ENCODE results near the gene LIMK2.

LIMK2 gene

GRCh38 chr22:31178859-31179258, 33.2 kb upstream of the LIMK2 start:
- CTCF ChIA-PET = interaction anchor here (0.9 kb wide), 1 partner anchor 12 kb away, joined by 3 read pairs; no protein-coding TSS in a partner anchor
- no peak overlapping the region for H3K27ac ChIP-seq (ENCODE audit: insufficient read depth in 1 of 2, low read depth in 1 of 2, low read length in 2 of 2, poor library complexity in 1 of 2, severe bottlenecking in 2 of 2)
- H3K4me3 ChIP-seq (ENCODE audit: control insufficient read depth in 1 of 7, extremely low read depth in 1 of 7, insufficient read depth in 4 of 7, low read depth in 2 of 7, low read length in 6 of 7) = no peak overlapping the region
- POLR2A ChIA-PET = interaction anchor here (0.7 kb wide), 1 partner anchor 400 kb away, joined by 3 read pairs; no protein-coding TSS in a partner anchor
- DNase-seq = no peak
- H3K27me3 ChIP-seq (replicated peaks in 2 of 5; ENCODE audit: control insufficient read depth in 4 of 5, insufficient read depth in 5 of 5, low read length in 4 of 5) = no peaks in the 10 kb centered on the region
- H3K36me3 ChIP-seq (ENCODE audit: control insufficient read depth in 4 of 4, insufficient read depth in 4 of 4, low read length in 3 of 4) = peaks cover 3 to 25% (median 14%) of the 10 kb centered on the region in 4 experiments
- WGBS (ENCODE audit: insufficient coverage) = 100% methylated on average over 2 of the region's 2 CpGs
- no peaks in the 10 kb centered on the region for H3K4me1 ChIP-seq (ENCODE audit: control extremely low read depth in 1 of 4, control insufficient read depth in 4 of 4, insufficient read depth in 4 of 4, low read length in 3 of 4)
- no peaks in the 10 kb centered on the region for H3K9me3 ChIP-seq (ENCODE audit: control extremely low read depth in 1 of 5, control insufficient read depth in 4 of 5, insufficient read depth in 2 of 5, low read depth in 1 of 5, low read length in 4 of 5)

- ChIA-PET POLR2A (interaction anchor here (0.7 kb wide), 1 partner anchor 400 kb away, joined by 3 read pairs; no protein-coding TSS in a partner anchor), CTCF (interaction anchor here (0.9 kb wide), 1 partner anchor 12 kb away, joined by 3 read pairs; no protein-coding TSS in a partner anchor)
These were observed 32.8 kb upstream of the LIMK2 start for GRCh38 chr22:31179345-31179744.

GRCh38 chr22:31184015-31184414, 28.1 kb upstream of the LIMK2 start:
- POLR2A ChIA-PET = no interaction called here
- Histone ChIP-seq H3K27ac (ENCODE audit: insufficient read depth in 1 of 2, low read depth in 1 of 2, low read length in 2 of 2, poor library complexity in 1 of 2, severe bottlenecking in 2 of 2) (no peak overlapping the region), H3K27me3 (replicated peaks in 2 of 5; ENCODE audit: control insufficient read depth in 4 of 5, insufficient read depth in 5 of 5, low read length in 4 of 5) (no peaks in the 10 kb centered on the region), H3K4me1 (ENCODE audit: control extremely low read depth in 1 of 4, control insufficient read depth in 4 of 4, insufficient read depth in 4 of 4, low read length in 3 of 4) (no peaks in the 10 kb centered on the region), H3K9me3 (ENCODE audit: control extremely low read depth in 1 of 5, control insufficient read depth in 4 of 5, insufficient read depth in 2 of 5, low read depth in 1 of 5, low read length in 4 of 5) (no peaks in the 10 kb centered on the region), H3K4me3 (ENCODE audit: control insufficient read depth in 1 of 7, extremely low read depth in 1 of 7, insufficient read depth in 4 of 7, low read depth in 2 of 7, low read length in 6 of 7) (no peak overlapping the region), H3K36me3 (ENCODE audit: control insufficient read depth in 4 of 4, insufficient read depth in 4 of 4, low read length in 3 of 4) (peaks cover 5 to 23% (median 13%) of the 10 kb centered on the region in 4 experiments)
- CTCF ChIA-PET = no interaction called here
- no peak for DNase-seq
- 98% methylated on average over 16 of the region's 30 CpGs for WGBS (ENCODE audit: insufficient coverage)

More at GRCh38 chr22:31179345-31179744, 32.8 kb upstream of the LIMK2 start:
- H3K36me3 ChIP-seq (ENCODE audit: control insufficient read depth in 4 of 4, insufficient read depth in 4 of 4, low read length in 3 of 4) = peaks cover 2 to 25% (median 14%) of the 10 kb centered on the region in 4 experiments
- whole genome bisulfite sequencing (ENCODE audit: insufficient coverage) = 100% methylated on average over 1 of the region's 1 CpG
- H3K27ac ChIP-seq (ENCODE audit: insufficient read depth in 1 of 2, low read depth in 1 of 2, low read length in 2 of 2, poor library complexity in 1 of 2, severe bottlenecking in 2 of 2) = no peak overlapping the region
- no peaks in the 10 kb centered on the region for H3K9me3 ChIP-seq (ENCODE audit: control extremely low read depth in 1 of 5, control insufficient read depth in 4 of 5, insufficient read depth in 2 of 5, low read depth in 1 of 5, low read length in 4 of 5)
- no peak overlapping the region for H3K4me3 ChIP-seq (ENCODE audit: control insufficient read depth in 1 of 7, extremely low read depth in 1 of 7, insufficient read depth in 4 of 7, low read depth in 2 of 7, low read length in 6 of 7)
- no peaks in the 10 kb centered on the region for H3K27me3 ChIP-seq (replicated peaks in 2 of 5; ENCODE audit: control insufficient read depth in 4 of 5, insufficient read depth in 5 of 5, low read length in 4 of 5)
- no peaks in the 10 kb centered on the region for H3K4me1 ChIP-seq (ENCODE audit: control extremely low read depth in 1 of 4, control insufficient read depth in 4 of 4, insufficient read depth in 4 of 4, low read length in 3 of 4)
- no peak for DNase-seq

DNA sequence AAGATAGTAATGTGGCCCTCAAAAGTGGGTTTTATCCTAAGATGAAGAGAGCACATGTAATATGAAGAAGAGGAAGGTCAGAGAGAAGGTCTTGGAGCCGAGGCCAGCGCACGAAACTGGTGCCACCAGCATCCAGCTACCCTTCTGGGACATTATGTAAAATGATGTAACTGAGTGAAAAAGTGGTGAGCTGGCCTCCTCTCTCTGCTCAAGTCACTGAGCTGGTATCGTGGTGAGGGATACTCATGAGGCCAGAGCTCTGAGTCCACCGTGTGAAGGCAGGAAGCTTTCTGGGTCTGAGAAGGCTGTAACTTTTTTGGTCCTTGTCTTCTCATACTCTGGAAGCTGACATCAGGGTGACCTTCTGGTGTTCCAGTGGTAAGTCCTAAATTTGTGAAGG, 27.0 kb upstream of the LIMK2 start:
- H3K36me3 ChIP-seq (ENCODE audit: control insufficient read depth in 4 of 4, insufficient read depth in 4 of 4, low read length in 3 of 4) = peaks cover 5 to 22% (median 10%) of the 10 kb centered on the region in 4 experiments
- ChIA-PET CTCF (interaction anchor here (1.1 kb wide), 1 partner anchor 35 kb away, joined by 3 read pairs; no protein-coding TSS in a partner anchor), POLR2A (no interaction called here)
- H3K27ac ChIP-seq (ENCODE audit: insufficient read depth in 1 of 2, low read depth in 1 of 2, low read length in 2 of 2, poor library complexity in 1 of 2, severe bottlenecking in 2 of 2) = no peak overlapping the region
- DNase-seq = no peak
- H3K27me3 ChIP-seq (replicated peaks in 2 of 5; ENCODE audit: control insufficient read depth in 4 of 5, insufficient read depth in 5 of 5, low read length in 4 of 5) = no peaks in the 10 kb centered on the region
- no peaks in the 10 kb centered on the region for H3K4me1 ChIP-seq (ENCODE audit: control extremely low read depth in 1 of 4, control insufficient read depth in 4 of 4, insufficient read depth in 4 of 4, low read length in 3 of 4)
- 97% methylated on average over 5 of the region's 5 CpGs for WGBS (ENCODE audit: insufficient coverage)
- H3K4me3 ChIP-seq (ENCODE audit: control insufficient read depth in 1 of 7, extremely low read depth in 1 of 7, insufficient read depth in 4 of 7, low read depth in 2 of 7, low read length in 6 of 7) = no peak overlapping the region
- no peaks in the 10 kb centered on the region for H3K9me3 ChIP-seq (ENCODE audit: control extremely low read depth in 1 of 5, control insufficient read depth in 4 of 5, insufficient read depth in 2 of 5, low read depth in 1 of 5, low read length in 4 of 5)

DNA sequence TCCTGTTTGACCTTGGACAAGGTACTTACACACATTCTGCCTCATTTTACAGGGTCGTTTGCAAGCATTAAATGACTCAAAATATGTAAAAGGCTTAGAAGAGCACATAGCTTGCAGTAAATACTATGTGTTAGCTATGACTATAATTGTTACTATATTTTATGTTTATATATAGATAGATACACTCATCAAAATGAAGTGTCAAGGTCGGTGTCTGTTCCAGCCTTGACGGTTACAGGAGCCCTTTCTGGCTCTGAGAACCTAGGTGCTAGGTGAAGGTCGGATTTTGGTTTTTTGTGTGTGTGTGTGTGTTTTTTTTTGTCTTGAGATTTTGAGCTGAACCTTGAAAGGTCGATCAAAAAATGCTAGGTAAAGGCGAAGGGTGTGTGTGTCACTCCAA, 24.5 kb upstream of the LIMK2 start:
- Histone ChIP-seq H3K4me1 (ENCODE audit: control extremely low read depth in 1 of 4, control insufficient read depth in 4 of 4, insufficient read depth in 4 of 4, low read length in 3 of 4) (no peaks in the 10 kb centered on the region), H3K4me3 (ENCODE audit: control insufficient read depth in 1 of 7, extremely low read depth in 1 of 7, insufficient read depth in 4 of 7, low read depth in 2 of 7, low read length in 6 of 7) (no peak overlapping the region), H3K27me3 (replicated peaks in 2 of 5; ENCODE audit: control insufficient read depth in 4 of 5, insufficient read depth in 5 of 5, low read length in 4 of 5) (no peaks in the 10 kb centered on the region), H3K36me3 (ENCODE audit: control insufficient read depth in 4 of 4, insufficient read depth in 4 of 4, low read length in 3 of 4) (peaks cover 5 to 30% (median 11%) of the 10 kb centered on the region in 4 experiments), H3K9me3 (ENCODE audit: control extremely low read depth in 1 of 5, control insufficient read depth in 4 of 5, insufficient read depth in 2 of 5, low read depth in 1 of 5, low read length in 4 of 5) (no peaks in the 10 kb centered on the region), H3K27ac (ENCODE audit: insufficient read depth in 1 of 2, low read depth in 1 of 2, low read length in 2 of 2, poor library complexity in 1 of 2, severe bottlenecking in 2 of 2) (no peak overlapping the region)
- WGBS (ENCODE audit: insufficient coverage) = 100% methylated on average over 5 of the region's 6 CpGs
- no peak for DNase-seq
- POLR2A ChIA-PET = no interaction called here
- CTCF ChIA-PET = interaction anchor here (1.6 kb wide), 1 partner anchor 12 kb away, joined by 5 read pairs; no protein-coding TSS in a partner anchor

GRCh38 chr22:31192513-31192912, 19.6 kb upstream of the LIMK2 start:
- peaks cover 12 to 45% (median 27%) of the 10 kb centered on the region in 4 experiments for H3K36me3 ChIP-seq (ENCODE audit: control insufficient read depth in 4 of 4, insufficient read depth in 4 of 4, low read length in 3 of 4)
- CTCF ChIA-PET = interaction anchor here (1.1 to 2.5 kb wide), 3 partner anchors 9 to 19 kb away, joined by 4 to 9 read pairs (median 8); partner anchors contain the start of gene LIMK2

GRCh38 chr22:31193092-31193491, 19.0 kb upstream of the LIMK2 start:
- Histone ChIP-seq H3K9me3 (ENCODE audit: control extremely low read depth in 1 of 5, control insufficient read depth in 4 of 5, insufficient read depth in 2 of 5, low read depth in 1 of 5, low read length in 4 of 5) (no peaks in the 10 kb centered on the region), H3K27me3 (replicated peaks in 2 of 5; ENCODE audit: control insufficient read depth in 4 of 5, insufficient read depth in 5 of 5, low read length in 4 of 5) (no peaks in the 10 kb centered on the region), H3K27ac (ENCODE audit: insufficient read depth in 1 of 2, low read depth in 1 of 2, low read length in 2 of 2, poor library complexity in 1 of 2, severe bottlenecking in 2 of 2) (no peak overlapping the region), H3K36me3 (ENCODE audit: control insufficient read depth in 4 of 4, insufficient read depth in 4 of 4, low read length in 3 of 4) (peaks cover 11 to 45% (median 24%) of the 10 kb centered on the region in 4 experiments), H3K4me3 (ENCODE audit: control insufficient read depth in 1 of 7, extremely low read depth in 1 of 7, insufficient read depth in 4 of 7, low read depth in 2 of 7, low read length in 6 of 7) (no peak overlapping the region), H3K4me1 (ENCODE audit: control extremely low read depth in 1 of 4, control insufficient read depth in 4 of 4, insufficient read depth in 4 of 4, low read length in 3 of 4) (no peaks in the 10 kb centered on the region)
- no peak for DNase-seq
- POLR2A ChIA-PET = no interaction called here
- no CpG with 5 or more reads among the region's 3 CpGs for WGBS (ENCODE audit: insufficient coverage)
- CTCF ChIA-PET = interaction anchor here (1.1 to 2.5 kb wide), 4 partner anchors 9 to 79 kb away, joined by 4 to 9 read pairs (median 6); partner anchors contain the start of gene LIMK2

More at GRCh38 chr22:31192513-31192912, 19.6 kb upstream of the LIMK2 start:
- Histone ChIP-seq H3K4me3 (ENCODE audit: control insufficient read depth in 1 of 7, extremely low read depth in 1 of 7, insufficient read depth in 4 of 7, low read depth in 2 of 7, low read length in 6 of 7) (no peak overlapping the region), H3K27ac (ENCODE audit: insufficient read depth in 1 of 2, low read depth in 1 of 2, low read length in 2 of 2, poor library complexity in 1 of 2, severe bottlenecking in 2 of 2) (no peak overlapping the region), H3K9me3 (ENCODE audit: control extremely low read depth in 1 of 5, control insufficient read depth in 4 of 5, insufficient read depth in 2 of 5, low read depth in 1 of 5, low read length in 4 of 5) (no peaks in the 10 kb centered on the region), H3K27me3 (replicated peaks in 2 of 5; ENCODE audit: control insufficient read depth in 4 of 5, insufficient read depth in 5 of 5, low read length in 4 of 5) (no peaks in the 10 kb centered on the region), H3K4me1 (ENCODE audit: control extremely low read depth in 1 of 4, control insufficient read depth in 4 of 4, insufficient read depth in 4 of 4, low read length in 3 of 4) (no peaks in the 10 kb centered on the region)
- POLR2A ChIA-PET = no interaction called here
- 89% methylated on average over 1 of the region's 2 CpGs for WGBS (ENCODE audit: insufficient coverage)
- no peak for DNase-seq

Measured in common myeloid progenitor, CD34-positive (primary cell).